Fibroblast of lung (primary cell): ENCODE results near the gene BCAN. TPM values are rescaled to one million over a fixed set of nuclear protein-coding genes. Genes with fewer than 3 reads are reported as not detected.

ENCODE experiments used
- DNase-seq, 2 donors: peaks; one replicate each; pipeline versions ENCODE4 v3.0.0 to v3.0.0-alpha.2; 2010; ENCODE audit warnings: low read depth in 2 of 2
- H2AFZ ChIP-seq: 2 replicates; pipeline ENCODE4 v1.5.1; 2012; ENCODE audit warnings: low read length, control low read depth, inconsistent platforms
- H3K27ac ChIP-seq: 2 replicates; pipeline ENCODE4 v1.5.1; 2011; ENCODE audit warnings: low read length, control low read depth; ENCODE audit not compliant: insufficient read depth
- H3K27me3 ChIP-seq: 2 replicates; pipeline ENCODE4 v1.5.1; 2011; ENCODE audit warnings: mild to moderate bottlenecking, low read length; ENCODE audit not compliant: control insufficient read depth, insufficient read depth
- H3K36me3 ChIP-seq: 2 replicates; pipeline ENCODE4 v1.5.1; 2011; ENCODE audit warnings: low read length; ENCODE audit not compliant: control insufficient read depth, insufficient read depth
- H3K4me1 ChIP-seq: 2 replicates; pipeline ENCODE4 v1.5.1; 2011; ENCODE audit warnings: low read length; ENCODE audit not compliant: control insufficient read depth, insufficient read depth; ENCODE audit errors: extremely low read depth
- H3K4me2 ChIP-seq: 2 replicates; pipeline ENCODE4 v1.5.1; 2011; ENCODE audit warnings: low read length, control low read depth; ENCODE audit not compliant: insufficient read depth; ENCODE audit errors: extremely low read depth
- H3K4me3 ChIP-seq, 4 experiments: fragments of 200-600 bp in 1 of 4; sonication (generic) in 1 of 4; replicated peaks in 1 of 4; 2 replicates each; pipeline ENCODE4 v1.5.1; 2011 to 2016; ENCODE audit warnings: low read length in 4 of 4, low read depth in 3 of 4, mild to moderate bottlenecking in 3 of 4, control low read depth in 2 of 4, inconsistent platforms in 1 of 4, mixed read lengths in 1 of 4; ENCODE audit not compliant: insufficient read depth in 1 of 4; ENCODE audit errors: control extremely low read depth in 1 of 4
- H3K79me2 ChIP-seq: 2 replicates; pipeline ENCODE4 v1.5.1; 2012; ENCODE audit warnings: mild to moderate bottlenecking, low read length, inconsistent platforms; ENCODE audit not compliant: control insufficient read depth, insufficient read depth
- H3K9ac ChIP-seq: 2 replicates; pipeline ENCODE4 v1.5.1; 2011; ENCODE audit warnings: mild to moderate bottlenecking, low read length, control low read depth; ENCODE audit not compliant: insufficient read depth
- H3K9me3 ChIP-seq: 2 replicates; pipeline ENCODE4 v1.5.1; 2012; ENCODE audit warnings: low read depth, low read length; ENCODE audit not compliant: control insufficient read depth, insufficient read depth
- H4K20me1 ChIP-seq: 2 replicates; pipeline ENCODE4 v1.5.1; 2011; ENCODE audit warnings: low read length; ENCODE audit not compliant: control insufficient read depth, insufficient read depth; ENCODE audit errors: extremely low read depth
- CTCF ChIP-seq, 2 donors: IDR thresholded peaks in 1 of 2; conservative IDR thresholded peaks in 1 of 2; 1 replicate in 1 of 2; 2 replicates in 1 of 2; pipeline ENCODE4 v1.5.1; 2011 to 2012; ENCODE audit warnings: low read length in 2 of 2, control low read depth in 1 of 2, inconsistent platforms in 1 of 2, low read depth in 1 of 2, mild to moderate bottlenecking in 1 of 2
- EZH2 ChIP-seq: IDR thresholded peaks from 2 replicates; pipeline ENCODE4 v1.5.1; 2012; ENCODE audit warnings: low read length, control low read depth, mild to moderate bottlenecking; ENCODE audit errors: missing control alignments
- polyA plus RNA-seq, 2 donors: library from polyadenylated mRNA; depleted of rRNA in 1 of 2; stranded (reverse) in 1 of 2; unstranded in 1 of 2; fragments of >200 nt; gene quantifications; 2 replicates each; pipeline ENCODE4 v1.2.1, GENCODE V29; 2011 to 2012; ENCODE audit warnings: missing spikeins in 1 of 2
- total RNA-seq: library from RNA; depleted of rRNA; stranded (reverse); fragments of >200 nt; gene quantifications from 2 replicates; pipeline ENCODE4 v1.2.1, GENCODE V29; 2014

BCAN gene
- total and polyA plus RNA-seq, 2 donors (not counting 1 experiment from before 2014, with no cell fraction given) = 0.03 TPM; not detected in 1

GRCh38 chr1:156643778-156644092 is 1.8 kb downstream of the BCAN start:
- Histone ChIP-seq H3K4me2 (no peak overlapping the region), H3K79me2 (no peaks in the 10 kb centered on the region), H2AFZ (no peak overlapping the region), H3K4me1 (no peaks in the 10 kb centered on the region), H3K27me3 (peaks cover 92% of the 10 kb centered on the region), H3K9me3 (no peaks in the 10 kb centered on the region), H4K20me1 (no peaks in the 10 kb centered on the region), H3K4me3 (no peak overlapping the region), H3K27ac (no peak overlapping the region), H3K36me3 (no peaks in the 10 kb centered on the region), H3K9ac (no peak overlapping the region)
- TF ChIP-seq EZH2 = no peak
- no peak for TF ChIP-seq CTCF (conservative IDR thresholded peaks at IDR 0.05 in 1 of 2, IDR thresholded peaks at IDR 0.05 in 1 of 2; ENCODE audit: low read depth in 1 of 2, low read length in 2 of 2)
- DNase-seq = no peak

- H3K79me2 ChIP-seq = no peaks in the 10 kb centered on the region
- no peak for DNase-seq
- H2AFZ ChIP-seq = no peak overlapping the region
- peaks cover 92% of the 10 kb centered on the region for H3K27me3 ChIP-seq
- no peak overlapping the region for H3K27ac ChIP-seq
- TF ChIP-seq CTCF (conservative IDR thresholded peaks at IDR 0.05 in 1 of 2, IDR thresholded peaks at IDR 0.05 in 1 of 2; ENCODE audit: low read depth in 1 of 2, low read length in 2 of 2) (no peak), EZH2 (no peak)
- no peaks in the 10 kb centered on the region for H4K20me1 ChIP-seq
- H3K4me2 ChIP-seq = no peak overlapping the region
- H3K4me3 ChIP-seq = no peak overlapping the region
- H3K36me3 ChIP-seq = no peaks in the 10 kb centered on the region
- H3K4me1 ChIP-seq = no peaks in the 10 kb centered on the region
- no peaks in the 10 kb centered on the region for H3K9me3 ChIP-seq
- no peak overlapping the region for H3K9ac ChIP-seq
Measured at GRCh38 chr1:156644146-156644545, 2.2 kb downstream of the BCAN start.

GRCh38 chr1:156644640-156645039 is 2.7 kb downstream of the BCAN start:
- Histone ChIP-seq H3K9me3 (no peaks in the 10 kb centered on the region), H3K9ac (no peak overlapping the region), H3K36me3 (no peaks in the 10 kb centered on the region), H4K20me1 (no peaks in the 10 kb centered on the region), H3K4me3 (no peak overlapping the region), H3K79me2 (no peaks in the 10 kb centered on the region), H2AFZ (no peak overlapping the region), H3K27me3 (peaks cover 90% of the 10 kb centered on the region), H3K27ac (no peak overlapping the region), H3K4me1 (no peaks in the 10 kb centered on the region), H3K4me2 (no peak overlapping the region)
- TF ChIP-seq EZH2 (no peak), CTCF (conservative IDR thresholded peaks at IDR 0.05 in 1 of 2, IDR thresholded peaks at IDR 0.05 in 1 of 2; ENCODE audit: low read depth in 1 of 2, low read length in 2 of 2) (no peak)
- DNase-seq = no peak
